Subcutaneous abdominal adipose tissue (tissue), 5 donors: ENCODE measurements around the gene PPM1G.

Experiments used
- H3K27ac ChIP-seq: one replicate; pipeline ENCODE4 v1.7.0; 2013; ENCODE audit warnings: low read depth, mild to moderate bottlenecking, inconsistent platforms, low read length, moderate library complexity
- H3K27me3 ChIP-seq, 5 donors: one replicate each; pipeline ENCODE4 v1.7.0; 2013; ENCODE audit warnings: low read length in 5 of 5, inconsistent platforms in 1 of 5; ENCODE audit not compliant: control insufficient read depth in 5 of 5, insufficient read depth in 4 of 5
- H3K36me3 ChIP-seq, 5 donors: one replicate each; pipeline ENCODE4 v1.7.0; 2013; ENCODE audit warnings: low read length in 5 of 5; ENCODE audit not compliant: control insufficient read depth in 5 of 5, insufficient read depth in 5 of 5
- H3K4me1 ChIP-seq, 5 donors: one replicate each; pipeline ENCODE4 v1.7.0; 2013; ENCODE audit warnings: low read length in 5 of 5, mild to moderate bottlenecking in 3 of 5, moderate library complexity in 1 of 5; ENCODE audit not compliant: control insufficient read depth in 5 of 5, insufficient read depth in 5 of 5
- H3K4me3 ChIP-seq, 5 donors: one replicate each; pipeline ENCODE4 v1.7.0; 2013; ENCODE audit warnings: low read length in 5 of 5, low read depth in 1 of 5
- H3K9ac ChIP-seq, 5 donors: one replicate each; pipeline ENCODE4 v1.7.0; 2013; ENCODE audit warnings: low read length in 5 of 5, mild to moderate bottlenecking in 4 of 5, moderate library complexity in 3 of 5
- H3K9me3 ChIP-seq, 5 donors: one replicate each; pipeline ENCODE4 v1.7.0; 2013; ENCODE audit warnings: low read length in 5 of 5; ENCODE audit not compliant: control insufficient read depth in 5 of 5
- donor health status: healthy.
- donor health status: healthy.
- donor health status: healthy.
- donor health status: healthy.
- donor health status: healthy.

The PPM1G gene

GRCh38 chr2:27376151-27376865 lies 33.1 kb downstream of the PPM1G start:
- Histone ChIP-seq H3K27me3 (no peaks in the 10 kb centered on the region), H3K9ac (peak overlapping the region in 1 of 5 donors; percentile 17), H3K4me1 (peaks cover 8 to 59% (median 46%) of the 10 kb centered on the region in 5 donors), H3K36me3 (peaks cover 0 to 65% (median 58%) of the 10 kb centered on the region in 5 donors), H3K4me3 (no peak overlapping the region), H3K9me3 (no peaks in the 10 kb centered on the region), H3K27ac (no peak overlapping the region)

DNA sequence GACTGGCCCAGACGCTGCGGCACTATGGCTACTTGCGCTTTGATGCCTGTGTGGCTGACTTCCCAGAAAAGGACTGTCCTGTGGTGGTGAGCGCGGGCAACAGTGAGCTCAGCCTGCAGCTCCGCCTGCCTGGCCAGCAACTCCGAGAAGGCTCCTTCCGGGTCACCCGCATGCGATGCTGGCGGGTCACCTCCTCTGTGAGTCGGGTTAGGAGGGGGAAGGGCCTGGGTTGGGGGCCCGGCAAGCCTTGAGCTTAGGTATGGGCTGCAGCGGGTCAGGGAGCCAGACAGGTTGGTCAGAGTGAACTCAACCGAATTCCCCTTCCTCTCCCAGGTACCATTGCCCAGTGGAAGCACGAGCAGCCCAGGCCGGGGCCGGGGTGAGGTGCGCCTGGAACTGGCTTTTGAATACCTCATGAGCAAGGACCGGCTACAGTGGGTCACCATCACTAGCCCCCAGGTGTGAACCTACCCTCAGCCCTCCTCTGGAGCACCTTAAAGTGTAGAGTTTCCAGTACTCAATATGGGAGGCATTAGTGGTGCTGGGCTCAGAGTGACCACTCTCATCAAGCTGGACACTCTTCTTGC lies 33.8 kb downstream of the PPM1G start:
- H3K9me3 ChIP-seq = no peaks in the 10 kb centered on the region
- no peaks in the 10 kb centered on the region for H3K27me3 ChIP-seq
- no peak overlapping the region for H3K4me3 ChIP-seq
- H3K4me1 ChIP-seq = peaks cover 6 to 60% (median 46%) of the 10 kb centered on the region in 5 donors
- H3K36me3 ChIP-seq = peaks cover 0 to 65% (median 58%) of the 10 kb centered on the region in 5 donors
- no peak overlapping the region for H3K9ac ChIP-seq
- no peak overlapping the region for H3K27ac ChIP-seq

DNA sequence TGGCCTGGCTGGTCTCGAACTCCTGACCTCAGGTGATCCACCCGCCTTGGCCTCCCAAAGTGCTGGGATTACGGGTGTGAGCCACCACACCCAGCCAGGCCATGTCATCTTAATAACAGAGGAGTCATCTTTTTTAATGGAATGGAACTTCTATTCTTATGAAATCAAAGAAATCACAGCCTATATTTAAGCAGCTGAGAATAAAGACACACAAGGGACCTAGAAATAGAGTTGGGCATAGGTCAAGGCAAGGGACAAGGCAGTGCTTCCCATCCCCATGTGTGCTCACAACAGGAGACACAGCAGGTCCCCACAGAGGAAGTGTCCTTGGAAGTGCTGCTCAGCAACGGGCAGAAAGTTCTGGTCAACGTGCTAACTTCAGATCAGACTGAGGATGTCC lies 35.8 kb downstream of the PPM1G start:
- Histone ChIP-seq H3K27me3 (no peaks in the 10 kb centered on the region), H3K36me3 (peaks cover 0 to 65% (median 58%) of the 10 kb centered on the region in 5 donors), H3K4me3 (no peak overlapping the region), H3K9me3 (no peaks in the 10 kb centered on the region), H3K27ac (no peak overlapping the region), H3K9ac (no peak overlapping the region), H3K4me1 (peaks cover 10 to 59% (median 43%) of the 10 kb centered on the region in 5 donors)

DNA sequence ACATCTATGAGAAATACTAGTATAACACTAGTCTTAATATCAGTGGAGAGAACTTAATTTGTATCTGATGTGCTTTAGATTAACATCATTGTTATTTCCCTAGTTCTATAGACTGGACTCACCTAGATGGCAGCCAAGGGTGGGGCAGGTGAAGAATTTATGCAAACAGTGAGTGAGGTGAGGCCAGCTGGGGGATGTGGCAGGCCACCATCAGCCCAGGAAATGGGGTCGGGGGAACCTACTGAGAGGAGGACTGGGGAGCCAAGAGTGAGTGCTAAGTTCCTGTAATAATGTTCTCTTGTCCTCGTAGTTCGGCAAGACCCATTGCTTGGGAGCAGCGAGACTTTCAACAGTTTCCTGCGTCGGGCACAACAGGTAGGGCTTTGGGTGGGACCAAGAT lies 36.5 kb downstream of the PPM1G start:
- no peaks in the 10 kb centered on the region for H3K9me3 ChIP-seq
- peaks cover 10 to 54% (median 41%) of the 10 kb centered on the region in 5 donors for H3K4me1 ChIP-seq
- peaks cover 4 to 65% (median 56%) of the 10 kb centered on the region in 5 donors for H3K36me3 ChIP-seq
- H3K4me3 ChIP-seq = no peak overlapping the region
- no peaks in the 10 kb centered on the region for H3K27me3 ChIP-seq
- no peak overlapping the region for H3K27ac ChIP-seq
- peak overlapping the region in 1 of 5 donors; percentile 100 for H3K9ac ChIP-seq

DNA sequence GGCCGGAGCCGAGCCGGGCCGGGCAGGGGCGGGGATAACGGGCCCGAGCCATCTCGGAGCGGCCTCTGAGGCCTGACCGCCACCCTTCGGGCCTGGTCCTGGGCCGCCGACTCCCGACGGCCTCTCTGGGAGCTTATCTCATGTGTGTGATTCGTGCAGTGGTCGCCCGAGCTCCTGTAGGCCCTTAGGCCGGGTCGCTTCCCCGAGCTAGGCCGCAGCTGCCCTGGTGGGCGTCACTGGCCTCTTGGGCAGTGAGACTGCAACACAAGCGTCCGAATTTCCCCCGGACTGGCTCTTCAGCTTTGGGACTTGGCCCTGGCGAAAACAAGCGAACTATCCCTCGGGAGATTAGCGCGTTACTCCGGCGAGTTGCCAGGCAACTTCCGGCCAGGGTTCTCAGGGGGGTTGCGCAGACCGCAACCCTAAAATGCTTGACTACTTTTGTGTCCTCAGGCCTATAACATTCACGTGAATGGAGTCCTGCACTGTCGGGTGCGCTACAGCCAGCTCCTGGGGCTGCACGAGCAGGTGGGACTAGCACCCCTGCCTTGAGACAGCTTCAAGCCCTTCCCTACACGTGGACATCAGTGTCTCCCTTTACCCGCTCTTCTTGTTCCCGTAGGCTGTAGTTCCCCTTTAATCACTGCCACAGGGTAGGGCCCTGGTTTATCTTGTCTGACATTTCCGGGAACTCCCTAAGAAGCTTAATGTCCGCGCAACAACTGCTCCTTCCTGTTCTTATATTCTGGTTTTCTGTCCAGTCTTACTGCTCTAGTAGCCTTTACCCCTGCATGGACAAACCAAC lies 38.4 kb downstream of the PPM1G start:
- H3K4me3 ChIP-seq = peak overlapping the region; percentile 70 to 98 (median 91)
- H3K27ac ChIP-seq = peak overlapping the region; percentile 96
- peak overlapping the region; percentile 97 to 100 (median 99) for H3K9ac ChIP-seq
- H3K36me3 ChIP-seq = peaks cover 11 to 65% (median 55%) of the 10 kb centered on the region in 5 donors
- H3K4me1 ChIP-seq = peaks cover 10 to 39% (median 33%) of the 10 kb centered on the region in 5 donors
- H3K27me3 ChIP-seq = no peaks in the 10 kb centered on the region
- H3K9me3 ChIP-seq = no peaks in the 10 kb centered on the region

DNA sequence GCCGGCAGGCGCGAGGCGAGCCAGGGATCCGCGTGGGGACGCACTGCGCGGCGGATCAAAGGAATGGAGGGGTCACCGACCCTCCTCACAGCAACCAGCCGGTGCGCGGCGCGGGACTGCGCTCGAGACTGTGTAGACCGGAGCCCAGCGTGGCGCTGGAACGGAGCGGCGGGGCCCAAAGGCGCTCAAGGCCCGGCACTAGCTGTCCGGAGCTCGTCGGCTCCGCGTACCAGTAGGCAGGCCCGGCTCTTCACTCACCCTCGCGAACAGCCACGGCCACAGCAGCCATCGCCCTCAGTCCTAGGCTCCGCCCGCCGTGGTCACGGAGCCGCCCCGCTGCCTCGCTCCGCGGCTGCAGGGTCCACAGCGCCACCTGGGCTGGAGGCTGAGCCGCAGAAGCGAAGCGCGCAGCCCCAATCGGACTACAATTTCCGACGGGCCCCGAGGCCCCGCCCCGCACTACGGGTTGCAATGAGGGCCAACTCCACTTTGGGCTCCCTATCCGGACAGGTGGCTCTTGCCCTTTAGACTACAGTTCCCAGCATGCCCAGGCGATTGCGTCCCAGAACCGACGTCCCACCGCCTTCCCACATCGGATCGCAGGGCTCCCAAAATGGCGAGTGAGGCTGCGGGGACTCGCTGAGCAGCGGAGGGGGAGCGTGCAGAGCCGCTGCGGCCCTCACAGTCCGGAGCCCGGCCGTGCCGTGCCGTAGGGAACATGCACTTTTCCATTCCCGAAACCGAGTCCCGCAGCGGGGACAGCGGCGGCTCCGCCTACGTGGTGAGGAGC lies 39.2 kb downstream of the PPM1G start, which contains the start of the genes EIF2B4 and SNX17:
TSS of gene EIF2B4 (minus strand) at position 313 of the 790 bp plus-strand sequence. CDS start at position 289, 24 bp downstream.
TSS of gene SNX17 (plus strand) at position 591 of the 790 bp plus-strand sequence. CDS start at position 719, 128 bp downstream.
- Histone ChIP-seq H3K36me3 (peaks cover 11 to 64% (median 54%) of the 10 kb centered on the region in 5 donors), H3K9ac (peak within 1 kb of the TSS; percentile 97 to 100 (median 99)), H3K27me3 (no peaks in the 10 kb centered on the region), H3K4me3 (peak within 1 kb of the TSS; percentile 78 to 98 (median 91)), H3K4me1 (peaks cover 10 to 39% (median 33%) of the 10 kb centered on the region in 5 donors), H3K9me3 (no peaks in the 10 kb centered on the region), H3K27ac (peak within 1 kb of the TSS; percentile 96)

GRCh38 chr2:27369471-27370025 lies 39.8 kb downstream of the PPM1G start:
- peak overlapping the region; percentile 78 to 98 (median 91) for H3K4me3 ChIP-seq
- no peaks in the 10 kb centered on the region for H3K9me3 ChIP-seq
- peak overlapping the region; percentile 82 to 99 (median 95) for H3K9ac ChIP-seq
- H3K36me3 ChIP-seq = peaks cover 11 to 61% (median 54%) of the 10 kb centered on the region in 5 donors
- H3K27me3 ChIP-seq = no peaks in the 10 kb centered on the region
- H3K27ac ChIP-seq = peak overlapping the region; percentile 96
- peaks cover 10 to 39% (median 33%) of the 10 kb centered on the region in 5 donors for H3K4me1 ChIP-seq

DNA sequence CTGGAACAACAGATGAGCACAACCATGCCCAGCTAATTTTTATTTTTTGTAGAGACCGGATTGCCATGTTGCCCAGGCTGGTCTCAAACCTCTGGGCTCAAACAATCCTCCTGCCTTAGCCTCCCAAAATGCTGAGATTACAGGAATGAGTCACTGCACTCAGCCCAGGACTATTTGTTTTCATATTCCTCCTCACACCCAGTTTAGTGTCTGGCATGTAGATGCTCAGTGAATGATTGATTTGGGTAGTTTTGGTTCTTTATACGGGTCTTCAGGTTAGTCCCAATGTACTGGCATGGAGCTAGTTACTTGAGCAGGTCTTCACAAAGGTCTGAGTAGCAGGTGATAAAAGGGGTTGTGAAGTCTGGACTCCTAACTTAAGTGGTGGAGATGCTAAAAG lies 45.5 kb downstream of the PPM1G start:
- no peak overlapping the region for H3K27ac ChIP-seq
- peaks cover 15 to 52% (median 45%) of the 10 kb centered on the region in 5 donors for H3K36me3 ChIP-seq

More for the DNA sequence above, 45.5 kb downstream of the PPM1G start:
- H3K4me3 ChIP-seq = no peak overlapping the region
- H3K9me3 ChIP-seq = no peaks in the 10 kb centered on the region
- H3K27me3 ChIP-seq = no peaks in the 10 kb centered on the region
- no peak overlapping the region for H3K9ac ChIP-seq
- peaks cover 0 to 3% (median 3%) of the 10 kb centered on the region in 5 donors for H3K4me1 ChIP-seq
